HG03469 (cell line): Measurements from ENCODE around the gene EXOC3L2.
"Not testable (repeated sequence)": the region's sequence is repeated elsewhere in the genome, so short reads cannot be mapped to it uniquely, and the experiment has no call there.

Experiments
- ATAC-seq: cut with Tn5 transposase; IDR thresholded peaks from one replicate; pipeline ENCODE4 v1.9.1; 2021; ENCODE audit warnings: mild to moderate bottlenecking, moderate library complexity, moderate number of reproducible peaks; ENCODE audit not compliant: unreplicated experiment

The EXOC3L2 gene

DNA sequence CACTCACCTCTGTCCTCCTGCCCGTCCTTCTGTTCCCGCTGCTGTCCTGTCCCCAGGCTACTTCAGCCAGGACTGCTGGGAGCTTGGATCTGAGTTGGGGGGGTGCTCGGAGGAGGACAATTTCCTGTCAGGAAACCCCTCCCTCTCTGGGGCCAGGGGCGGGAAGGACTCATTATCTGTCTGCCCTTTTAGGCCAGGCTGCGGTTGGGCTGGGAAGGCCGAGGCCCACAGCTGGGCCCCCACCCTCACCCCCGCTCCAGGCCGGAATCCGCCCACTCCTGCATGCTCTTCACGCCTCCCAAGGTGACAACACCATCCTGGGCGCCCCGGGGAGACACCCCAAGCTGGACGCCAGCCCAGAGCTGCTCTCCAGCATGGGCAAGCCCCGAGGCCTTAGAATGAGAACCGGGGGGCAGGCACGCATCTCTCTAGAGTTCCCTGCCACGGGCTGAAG is at the start of gene EXOC3L2:
Gene EXOC3L2 (minus strand): TSS at position 74 of the 454 bp plus-strand sequence. CDS start 6,362 bp downstream, outside the sequence.
- no peak for ATAC-seq

DNA sequence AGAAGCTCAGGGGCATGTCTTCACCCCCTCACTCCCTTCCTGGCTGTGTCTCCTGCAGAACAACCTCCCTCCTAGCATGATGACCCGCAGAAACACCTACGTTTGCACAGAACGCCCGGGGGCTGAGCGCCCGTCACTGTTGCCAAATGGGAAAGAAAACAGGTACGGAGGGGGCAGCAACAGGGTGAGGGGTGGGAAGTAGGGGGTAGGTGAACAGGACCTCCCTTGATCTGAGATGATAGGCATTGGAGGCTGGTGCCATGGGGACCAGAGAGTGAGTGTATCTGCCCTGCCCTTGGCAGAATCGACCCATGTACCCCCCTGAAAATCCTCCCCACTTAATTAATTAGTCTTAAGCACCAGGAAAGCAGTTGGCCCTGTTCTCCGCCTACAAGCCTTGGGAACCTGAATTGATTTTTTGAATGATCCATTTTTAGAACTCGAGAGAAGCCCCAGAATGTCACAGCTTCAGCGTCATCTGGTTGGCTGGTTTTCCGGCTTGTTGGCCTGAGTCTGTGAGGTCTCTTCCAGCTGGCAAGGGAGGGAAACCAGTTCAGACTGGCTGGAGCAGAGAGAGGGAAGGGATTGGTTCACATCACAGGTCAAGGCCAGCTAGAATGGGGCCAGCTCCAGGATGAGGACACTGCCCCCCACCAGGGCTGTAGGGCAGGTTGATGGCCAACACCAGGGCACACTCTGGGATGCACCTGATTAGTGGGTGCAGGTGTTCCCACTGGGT is 49.3 kb upstream of the EXOC3L2 start:
- no peak for ATAC-seq

DNA sequence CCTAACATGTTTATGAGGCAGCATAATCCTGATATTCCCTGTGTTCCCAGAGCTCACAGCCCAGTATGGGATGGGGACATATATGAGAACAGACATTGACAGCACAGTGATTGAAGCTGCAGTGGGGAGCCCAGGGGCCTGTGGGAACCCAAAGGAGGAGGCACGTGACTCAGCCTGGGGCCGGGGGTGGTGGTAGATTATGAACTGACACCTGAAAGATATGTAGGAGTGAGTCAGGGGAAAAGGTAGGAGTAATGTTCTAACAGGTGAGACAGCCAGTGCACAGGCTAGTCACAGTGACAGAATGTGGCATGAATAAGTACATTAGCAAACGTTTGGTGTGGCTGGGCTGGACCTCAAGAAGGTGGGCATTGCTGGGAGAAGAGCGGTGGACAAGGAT is 48.5 kb upstream of the EXOC3L2 start:
- ATAC-seq: no peak

DNA sequence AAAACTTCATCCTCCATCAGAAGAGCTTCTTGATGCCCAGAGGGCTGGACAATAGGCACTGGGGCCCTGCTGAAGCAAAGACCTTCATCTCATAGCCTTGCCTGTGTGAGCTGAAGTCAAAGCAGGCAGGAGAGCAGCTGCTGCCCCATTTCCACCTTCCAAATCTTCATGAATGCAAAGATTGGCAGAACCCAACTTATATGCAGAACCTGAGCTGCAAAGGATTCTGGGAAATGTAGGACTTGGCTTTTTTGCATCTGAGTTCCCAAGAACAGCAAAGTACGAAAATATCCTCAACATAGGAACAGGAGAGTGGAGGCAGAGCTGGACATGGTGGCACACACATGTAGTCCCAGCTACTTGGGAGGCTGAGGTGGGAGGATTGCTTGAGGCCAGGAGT is 46.6 kb upstream of the EXOC3L2 start:
- ATAC-seq: no peak

DNA sequence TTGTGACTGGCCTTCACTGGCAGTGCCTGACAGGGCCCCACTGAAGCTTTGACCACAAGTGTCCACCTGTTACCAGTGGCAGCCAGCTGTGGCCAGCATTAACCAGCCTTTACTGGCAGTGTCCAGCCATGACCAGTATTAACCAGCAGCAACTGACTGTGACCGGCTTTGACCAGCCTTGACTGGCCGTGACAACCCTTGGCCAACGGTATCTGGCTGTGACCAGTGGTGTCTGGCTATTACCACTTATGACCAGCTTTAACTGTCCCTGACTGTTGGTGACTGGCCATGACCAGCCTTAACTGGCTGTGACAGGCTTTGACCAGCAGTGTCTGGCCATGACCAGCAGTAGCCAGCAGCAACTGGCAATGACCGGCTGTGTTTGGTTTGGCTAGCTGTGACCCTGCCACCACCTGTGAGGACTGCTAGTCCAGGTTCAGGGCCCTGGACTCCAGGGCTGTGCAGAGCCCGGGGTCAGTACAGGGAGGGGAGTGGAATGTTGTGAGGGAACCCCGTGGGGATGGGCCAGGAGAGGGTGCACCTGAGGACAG is 45.2 kb upstream of the EXOC3L2 start:
- no peak for ATAC-seq

DNA sequence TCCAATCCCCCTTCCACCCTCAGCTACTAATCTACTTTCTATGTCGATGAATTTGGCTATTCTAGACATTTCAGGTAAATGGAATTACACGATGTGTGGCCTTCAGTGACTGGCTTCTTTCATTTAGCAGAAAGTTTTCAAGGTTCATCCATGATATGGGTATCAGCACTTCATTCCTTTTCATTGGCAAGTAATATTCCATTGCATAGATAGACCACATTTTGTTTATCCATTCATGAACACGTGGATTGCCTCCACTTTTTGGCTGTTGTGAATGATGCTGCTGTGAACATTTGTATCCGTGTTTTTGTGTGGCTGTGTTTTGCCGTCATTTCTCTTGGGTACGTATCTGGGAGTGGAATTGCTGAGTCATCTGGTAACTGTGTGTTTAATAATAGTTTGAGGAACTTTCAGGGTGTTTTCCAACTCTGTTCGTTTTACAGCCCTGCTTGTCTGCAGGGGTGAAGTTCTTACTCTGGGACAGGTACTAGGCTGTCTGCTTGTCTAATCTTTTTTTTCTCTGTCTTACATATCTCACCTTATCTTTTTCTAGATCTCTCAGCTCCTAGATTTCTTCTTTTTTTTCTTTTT is 38.3 kb upstream of the EXOC3L2 start:
- ATAC-seq: no peak

DNA sequence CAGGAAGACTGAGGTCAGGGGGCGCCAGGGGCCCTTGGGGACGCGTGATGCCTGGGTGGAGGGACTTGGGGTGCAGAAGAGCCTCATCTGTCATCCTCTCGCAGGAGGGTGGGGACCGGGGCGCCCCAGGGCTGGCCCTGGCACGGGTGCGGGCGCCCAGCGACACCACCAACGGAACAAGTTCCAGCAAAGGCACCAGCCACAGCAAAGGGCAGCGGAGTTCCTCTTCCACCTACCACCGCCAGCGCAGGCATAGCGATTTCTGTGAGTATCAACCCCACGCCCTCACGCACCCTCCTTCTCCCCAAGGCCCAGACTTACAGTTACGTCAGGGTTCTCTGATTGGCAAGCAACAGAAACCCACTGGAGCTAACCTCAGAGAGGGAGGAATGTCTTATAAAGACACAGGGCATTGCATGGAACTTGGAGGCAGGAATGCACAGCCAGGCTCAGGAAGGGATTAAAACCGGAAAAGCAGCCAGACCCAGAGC is 35.3 kb upstream of the EXOC3L2 start:
- no peak for ATAC-seq

DNA sequence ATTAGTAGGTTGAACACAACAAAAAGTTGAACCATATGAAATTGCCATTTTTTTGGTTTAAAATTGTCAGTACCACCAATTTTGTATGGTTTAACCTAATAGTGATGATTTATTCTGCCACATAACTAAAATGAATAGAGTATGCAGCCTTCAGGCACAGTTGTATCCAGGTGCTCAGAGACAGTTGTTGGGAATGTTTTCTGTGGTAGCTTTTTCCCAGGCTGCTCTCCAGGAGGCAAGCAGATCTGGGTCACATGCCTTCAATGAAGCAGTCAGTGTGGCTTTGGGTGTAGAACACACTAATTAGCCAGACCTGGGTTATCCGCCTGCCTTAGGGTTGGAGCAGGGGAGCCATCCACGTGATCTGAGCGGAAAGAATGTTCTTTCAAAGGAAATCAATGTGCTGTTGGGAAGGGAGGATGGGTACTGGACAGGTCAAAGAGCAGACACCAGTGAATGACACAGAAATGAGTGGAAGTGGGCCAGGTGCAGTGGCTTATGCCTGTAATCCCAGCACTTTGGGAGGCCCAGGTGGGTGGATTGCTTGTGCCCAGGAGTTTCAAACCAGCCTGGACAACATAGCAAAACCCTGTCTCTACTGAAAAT is 34.5 kb upstream of the EXOC3L2 start:
- ATAC-seq: no peak

DNA sequence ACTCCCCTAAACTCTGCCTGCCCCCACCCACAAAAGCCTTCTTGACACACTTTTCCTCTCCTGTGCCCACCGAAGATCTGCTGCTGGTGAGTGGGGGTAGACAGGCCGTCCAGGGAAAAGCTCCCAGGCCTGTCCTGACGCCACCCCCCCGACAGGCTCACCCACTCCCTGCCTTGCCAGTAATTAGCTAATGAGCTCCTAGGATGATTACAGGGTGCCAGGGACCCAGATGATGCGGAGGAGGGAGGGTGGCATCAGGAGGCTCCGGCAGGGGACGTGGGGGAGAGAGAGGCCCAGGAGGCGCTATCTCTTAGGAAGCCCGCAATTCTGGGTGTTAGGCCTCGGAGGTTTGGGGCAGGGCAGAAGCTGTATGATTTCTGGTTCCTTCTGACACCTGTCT is 32.9 kb upstream of the EXOC3L2 start:
- no peak for ATAC-seq

DNA sequence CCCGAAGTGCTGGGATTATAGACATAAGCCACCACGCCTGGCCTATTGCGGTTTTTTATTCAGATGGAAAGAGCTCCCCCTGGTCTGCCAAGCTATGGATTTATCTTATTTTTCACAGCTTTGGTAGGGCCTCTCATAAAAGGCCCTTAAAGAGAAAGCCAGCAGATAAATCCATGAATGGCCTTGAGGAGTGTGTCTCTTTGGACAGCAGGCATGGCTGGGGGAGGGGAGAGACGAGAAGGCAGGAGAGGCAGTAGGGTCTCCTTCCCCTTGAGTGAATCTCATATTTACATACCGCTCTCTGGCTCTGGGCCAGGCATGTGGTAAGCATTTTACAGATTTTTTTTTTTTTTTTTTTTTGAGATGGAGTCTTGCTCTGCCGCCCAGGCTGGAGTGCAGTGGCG is 31.1 kb upstream of the EXOC3L2 start:
- ATAC-seq: no peak

DNA sequence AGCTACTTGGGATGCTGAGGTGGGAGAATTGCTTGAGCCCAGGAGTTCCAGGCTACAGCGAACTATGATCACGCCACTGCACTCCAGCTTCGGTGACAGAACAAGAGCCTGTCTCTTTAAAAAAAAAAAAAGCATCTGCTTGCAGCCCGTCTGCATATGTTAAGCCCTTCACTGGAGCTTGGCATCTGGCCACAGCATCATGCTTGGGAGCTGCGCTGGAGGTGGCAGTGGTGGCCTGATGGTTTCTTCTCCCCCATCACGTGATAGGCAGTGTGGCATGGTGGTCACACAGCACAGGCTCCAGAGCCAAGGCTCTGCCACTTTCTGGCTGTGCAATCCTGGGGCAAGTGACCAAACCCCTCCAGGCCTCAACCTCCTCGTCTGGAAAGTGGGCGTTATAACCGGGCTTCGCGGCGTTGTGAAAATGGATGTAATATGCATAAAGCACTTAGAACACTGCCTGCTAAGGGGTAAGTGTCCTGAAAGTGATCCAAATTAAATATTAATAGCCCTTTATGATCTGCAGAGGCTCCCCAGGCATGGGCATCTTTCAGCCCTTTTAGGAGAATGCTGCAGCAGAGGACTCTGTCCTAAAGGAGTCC is 30.3 kb upstream of the EXOC3L2 start:
- ATAC-seq: no peak

DNA sequence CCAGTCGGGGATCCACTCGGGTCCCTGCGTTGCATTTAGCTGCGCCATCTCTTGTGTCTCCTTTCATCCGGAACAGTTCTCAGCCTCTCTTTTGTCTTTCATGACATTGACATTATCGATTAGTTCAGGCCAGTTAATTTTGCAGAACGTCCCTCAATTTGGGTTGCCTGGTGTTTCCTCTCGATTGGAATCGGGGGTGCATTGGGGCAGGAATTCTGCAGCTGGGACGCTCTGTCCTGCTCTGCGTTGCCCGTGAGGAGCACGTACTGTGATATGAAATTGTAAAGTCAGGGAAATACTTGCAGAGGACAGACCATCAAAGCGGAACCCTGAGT is 28.3 kb upstream of the EXOC3L2 start:
- no peak for ATAC-seq

DNA sequence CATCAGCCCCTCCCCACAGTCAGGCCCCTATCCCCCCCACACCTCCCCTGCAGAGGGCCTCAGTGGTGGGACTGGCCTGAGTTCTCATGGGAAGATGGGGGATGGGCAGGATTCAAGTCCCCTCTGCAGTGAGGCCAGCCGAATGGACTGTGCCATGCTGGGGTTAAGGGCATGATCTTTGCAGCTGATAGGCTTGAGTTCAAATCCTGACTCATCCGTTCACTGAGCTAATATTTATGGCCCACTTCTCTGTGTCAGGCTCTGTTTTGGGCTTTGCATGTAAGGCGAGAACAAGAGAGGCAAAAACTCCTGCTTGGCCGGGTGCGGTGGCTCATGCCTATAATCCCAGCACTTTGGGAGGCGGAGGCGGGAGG is 26.5 kb upstream of the EXOC3L2 start:
- no peak for ATAC-seq

DNA sequence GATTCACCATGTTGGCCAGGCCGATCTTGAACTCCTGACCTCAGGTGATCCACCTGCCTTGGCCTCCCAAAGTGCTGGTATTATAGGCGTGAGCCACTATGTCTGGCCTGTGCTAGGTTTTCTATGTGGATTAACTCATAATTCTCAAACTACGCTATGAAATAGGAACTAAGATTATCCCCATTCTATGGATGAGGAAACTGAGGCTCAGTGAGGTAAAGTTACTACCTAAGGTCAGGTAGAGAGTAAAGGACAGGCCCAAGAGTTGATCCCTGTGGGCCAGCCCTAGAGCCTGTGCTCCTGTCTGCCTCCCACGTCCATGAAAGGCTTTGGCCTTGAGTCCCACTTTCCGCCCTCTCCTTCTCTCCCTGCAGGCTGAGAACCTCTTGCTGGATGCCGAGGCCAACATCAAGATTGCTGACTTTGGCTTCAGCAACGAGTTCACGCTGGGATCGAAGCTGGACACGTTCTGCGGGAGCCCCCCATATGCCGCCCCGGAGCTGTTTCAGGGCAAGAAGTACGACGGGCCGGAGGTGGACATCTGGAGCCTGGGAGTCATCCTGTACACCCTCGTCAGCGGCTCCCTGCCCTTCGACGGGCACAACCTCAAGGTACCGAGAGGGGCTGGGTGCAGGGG is 26.0 kb upstream of the EXOC3L2 start:
- no peak for ATAC-seq

DNA sequence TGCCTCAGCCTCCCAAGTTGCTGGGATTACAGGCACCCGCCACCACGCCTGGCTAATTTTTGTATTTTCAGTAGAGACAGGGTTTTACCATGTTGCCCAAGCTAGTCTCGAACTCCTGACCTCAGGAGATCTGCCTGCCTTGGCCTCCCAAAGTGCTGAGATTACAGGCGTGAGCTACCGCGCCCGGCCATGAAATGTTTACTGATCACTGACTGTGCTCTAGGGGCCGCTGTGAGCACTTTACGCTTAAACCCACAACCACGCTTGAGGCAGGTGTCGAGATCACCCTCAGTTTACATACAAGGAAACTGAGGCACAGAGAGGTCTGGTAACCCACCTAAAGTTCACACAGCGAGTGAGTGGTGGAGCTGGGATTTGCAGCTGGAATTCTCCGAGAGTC is 24.7 kb upstream of the EXOC3L2 start:
- not testable (repeated sequence) for ATAC-seq

DNA sequence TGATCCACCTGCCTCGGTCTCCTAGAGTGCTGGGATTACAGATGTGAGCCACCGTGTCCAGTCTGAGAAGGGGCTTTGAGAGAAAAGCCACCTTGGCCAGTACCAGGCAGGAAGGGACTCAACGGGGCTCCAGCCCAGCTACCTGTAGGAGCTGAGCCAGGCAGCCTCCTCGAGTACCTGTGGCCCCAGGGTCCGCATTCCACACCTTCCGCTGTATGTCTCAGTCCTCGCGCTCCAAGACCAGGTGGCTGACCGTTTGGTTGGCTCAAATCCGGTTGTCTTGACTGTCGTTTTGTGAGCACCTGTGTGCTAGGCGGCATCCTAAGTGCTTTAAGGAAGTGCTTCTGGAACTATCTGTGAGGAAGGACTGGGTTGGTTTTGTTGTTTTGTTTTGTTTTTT is 22.1 kb upstream of the EXOC3L2 start:
- ATAC-seq: no peak

DNA sequence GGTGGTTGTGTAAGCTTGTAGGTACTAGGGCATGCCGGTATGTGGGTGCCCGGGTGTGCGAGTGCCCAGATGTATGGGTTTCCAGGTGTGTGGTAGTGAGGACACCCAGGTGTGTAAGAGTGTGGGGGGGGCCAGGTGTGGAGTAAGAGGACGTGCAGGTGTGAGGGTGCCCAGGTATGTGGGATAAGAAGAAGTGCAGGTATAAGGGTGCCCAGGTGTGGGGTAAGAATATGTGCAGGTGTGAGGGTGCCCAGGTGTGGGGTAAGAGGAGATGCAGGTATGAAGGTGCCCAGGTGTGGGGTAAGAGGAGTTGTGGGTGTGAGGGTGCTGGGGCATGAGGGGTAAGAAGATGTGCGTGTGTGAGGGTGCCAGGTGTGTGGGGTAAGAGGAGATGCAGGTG is 20.2 kb upstream of the EXOC3L2 start:
- no peak for ATAC-seq

DNA sequence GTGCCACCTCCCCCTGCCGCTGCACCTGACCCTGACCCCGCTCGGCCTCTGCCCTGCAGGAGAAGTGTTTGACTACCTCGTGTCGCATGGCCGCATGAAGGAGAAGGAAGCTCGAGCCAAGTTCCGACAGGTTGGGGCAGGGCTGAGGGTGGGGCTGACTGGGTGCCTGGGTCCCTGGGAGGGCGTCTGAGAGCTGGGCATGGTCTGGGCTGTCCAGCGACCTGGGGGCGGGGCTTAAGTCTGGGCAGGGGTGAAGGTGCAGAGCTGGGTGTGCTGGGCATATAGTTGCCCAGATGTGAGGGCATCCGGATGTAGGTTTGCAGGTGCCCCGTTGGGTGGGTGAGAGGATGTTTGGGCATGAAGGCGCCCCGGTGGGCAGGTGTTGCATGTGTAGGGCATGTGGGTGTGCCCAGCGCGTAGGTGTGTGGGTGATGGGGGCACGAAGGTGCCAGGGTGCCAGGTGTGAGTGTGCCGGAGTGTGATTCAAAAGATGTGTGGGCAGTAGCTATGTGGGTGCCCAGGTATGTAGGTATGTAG is 19.6 kb upstream of the EXOC3L2 start:
- no peak for ATAC-seq

DNA sequence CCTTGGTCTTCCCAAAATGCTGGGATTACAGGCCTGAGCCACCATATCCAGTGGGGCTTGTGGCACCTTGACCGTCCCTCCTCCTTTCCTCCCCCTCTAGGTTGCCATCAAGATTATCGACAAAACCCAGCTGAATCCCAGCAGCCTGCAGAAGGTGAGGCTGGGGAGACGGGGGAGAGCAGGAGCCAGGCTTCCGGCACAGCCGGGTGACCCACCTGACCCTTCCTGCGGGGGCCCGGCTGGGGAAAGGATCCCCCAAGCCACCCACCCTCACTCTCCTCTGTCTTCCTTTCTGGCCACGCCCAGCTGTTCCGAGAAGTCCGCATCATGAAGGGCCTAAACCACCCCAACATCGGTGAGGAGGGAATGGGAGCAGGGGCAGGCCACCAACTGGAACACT is 17.8 kb upstream of the EXOC3L2 start:
- ATAC-seq: no peak

DNA sequence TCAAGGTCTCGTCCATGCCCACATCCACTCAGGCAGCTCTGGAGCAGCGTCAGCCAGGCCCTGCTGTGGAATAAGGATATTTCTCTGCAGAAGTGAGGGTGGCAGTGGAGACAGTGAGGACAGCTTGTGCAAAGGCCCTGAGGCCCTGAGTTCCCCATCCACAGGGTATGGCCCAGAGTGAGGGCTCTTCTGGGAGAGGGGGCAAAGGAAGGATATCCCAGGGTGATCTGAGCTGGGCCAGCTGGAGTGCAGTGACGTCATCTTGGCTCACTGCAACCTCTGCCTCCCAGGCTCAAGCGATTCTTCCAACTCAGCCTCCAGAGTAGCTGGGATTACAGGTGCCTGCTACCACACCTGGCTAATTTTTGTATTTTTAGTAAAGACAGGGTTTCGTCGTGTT is 17.4 kb upstream of the EXOC3L2 start:
- no peak for ATAC-seq

DNA sequence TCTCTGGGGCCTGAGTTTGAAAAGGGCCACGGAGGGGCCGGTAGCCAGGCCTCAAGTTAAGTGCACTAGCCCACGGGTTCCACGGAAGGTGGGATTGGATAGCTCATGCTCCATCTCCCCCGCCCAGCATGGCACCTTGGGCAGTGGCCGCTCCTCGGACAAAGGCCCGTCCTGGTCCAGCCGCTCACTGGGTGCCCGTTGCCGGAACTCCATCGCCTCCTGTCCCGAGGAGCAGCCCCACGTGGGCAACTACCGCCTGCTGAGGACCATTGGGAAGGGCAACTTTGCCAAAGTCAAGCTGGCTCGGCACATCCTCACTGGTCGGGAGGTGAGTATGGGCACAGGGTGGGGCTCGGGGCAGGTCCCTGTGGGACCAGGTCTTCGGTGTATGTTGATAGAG is 13.7 kb upstream of the EXOC3L2 start:
- no peak for ATAC-seq
